ENCODE measurements around the gene NECAB3.

The NECAB3 gene

GRCh38 chr20:33609504-33609903 is 64.7 kb downstream of the NECAB3 start:
- DNase-seq (ENCODE audit: low spot score): no peak

Data from hematopoietic multipotent progenitor cell treated with erythropoietin and hydrocortisone succinate and interleukin-3 and kit ligand, for 17 days (in vitro differentiated cells).